BE2C (cell line): Measurements from ENCODE around the gene PMPCB.
A peak's percentile ranks its signal among the peaks of the same experiment; 100 is the strongest.

Experiments
- DNase-seq: peaks from one replicate; pipeline ENCODE4 v3.0.0-alpha.2; 2020
- H3K27me3 ChIP-seq: fragments of 250-450 bp; sonication (Bioruptor Pico); 2 replicates; pipeline ENCODE4 v1.5.1; 2020; ENCODE audit warnings: mild to moderate bottlenecking
- H3K36me3 ChIP-seq: fragments of 250-450 bp; sonication (Bioruptor Pico); 2 replicates; pipeline ENCODE4 v1.5.1; 2020; ENCODE audit warnings: mild to moderate bottlenecking
- H3K4me1 ChIP-seq: fragments of 250-450 bp; sonication (Bioruptor Pico); 2 replicates; pipeline ENCODE4 v1.5.1; 2020
- H3K4me3 ChIP-seq: 2 replicates; pipeline ENCODE4 v1.5.1; 2011; ENCODE audit warnings: low read depth, low read length
- H3K9me3 ChIP-seq: fragments of 250-450 bp; sonication (Bioruptor Pico); 2 replicates; pipeline ENCODE4 v1.5.1; 2020
- TF ChIP-seq, protein P1 (sequence below): IDR thresholded peaks from 2 replicates; pipeline ENCODE4 v1.5.1; 2012; ENCODE audit warnings: mild to moderate bottlenecking, low read depth, low read length

The PMPCB gene

DNA sequence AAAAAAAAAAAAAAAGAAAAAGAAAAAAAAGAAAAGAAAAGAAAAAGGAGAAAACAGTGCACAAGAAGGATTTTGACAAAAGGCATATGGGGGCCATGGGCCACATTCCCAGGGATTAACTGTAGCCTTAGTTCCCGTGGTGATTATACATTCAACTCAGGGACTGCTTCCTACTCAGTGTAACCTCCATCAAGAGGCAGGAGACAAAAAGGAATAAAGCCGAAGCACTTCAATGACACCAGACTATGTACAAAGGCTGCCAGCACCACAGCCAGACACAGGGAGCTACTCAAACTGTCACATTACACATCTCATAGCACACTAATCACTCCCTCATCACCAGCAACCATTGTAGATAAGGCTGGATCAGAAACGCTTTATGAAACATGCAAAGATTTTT lies 5.1 kb upstream of the PMPCB start:
- no peaks in the 10 kb centered on the region for H3K4me1 ChIP-seq
- no peaks in the 10 kb centered on the region for H3K36me3 ChIP-seq
- peaks cover 3% of the 10 kb centered on the region; the same call in 1 of the 2 replicates for H3K27me3 ChIP-seq
- H3K9me3 ChIP-seq: no peaks in the 10 kb centered on the region
- H3K4me3 ChIP-seq: no peak overlapping the region
- TF ChIP-seq, protein P1, sequence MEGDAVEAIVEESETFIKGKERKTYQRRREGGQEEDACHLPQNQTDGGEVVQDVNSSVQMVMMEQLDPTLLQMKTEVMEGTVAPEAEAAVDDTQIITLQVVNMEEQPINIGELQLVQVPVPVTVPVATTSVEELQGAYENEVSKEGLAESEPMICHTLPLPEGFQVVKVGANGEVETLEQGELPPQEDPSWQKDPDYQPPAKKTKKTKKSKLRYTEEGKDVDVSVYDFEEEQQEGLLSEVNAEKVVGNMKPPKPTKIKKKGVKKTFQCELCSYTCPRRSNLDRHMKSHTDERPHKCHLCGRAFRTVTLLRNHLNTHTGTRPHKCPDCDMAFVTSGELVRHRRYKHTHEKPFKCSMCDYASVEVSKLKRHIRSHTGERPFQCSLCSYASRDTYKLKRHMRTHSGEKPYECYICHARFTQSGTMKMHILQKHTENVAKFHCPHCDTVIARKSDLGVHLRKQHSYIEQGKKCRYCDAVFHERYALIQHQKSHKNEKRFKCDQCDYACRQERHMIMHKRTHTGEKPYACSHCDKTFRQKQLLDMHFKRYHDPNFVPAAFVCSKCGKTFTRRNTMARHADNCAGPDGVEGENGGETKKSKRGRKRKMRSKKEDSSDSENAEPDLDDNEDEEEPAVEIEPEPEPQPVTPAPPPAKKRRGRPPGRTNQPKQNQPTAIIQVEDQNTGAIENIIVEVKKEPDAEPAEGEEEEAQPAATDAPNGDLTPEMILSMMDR: no peak
- no peak for DNase-seq

DNA sequence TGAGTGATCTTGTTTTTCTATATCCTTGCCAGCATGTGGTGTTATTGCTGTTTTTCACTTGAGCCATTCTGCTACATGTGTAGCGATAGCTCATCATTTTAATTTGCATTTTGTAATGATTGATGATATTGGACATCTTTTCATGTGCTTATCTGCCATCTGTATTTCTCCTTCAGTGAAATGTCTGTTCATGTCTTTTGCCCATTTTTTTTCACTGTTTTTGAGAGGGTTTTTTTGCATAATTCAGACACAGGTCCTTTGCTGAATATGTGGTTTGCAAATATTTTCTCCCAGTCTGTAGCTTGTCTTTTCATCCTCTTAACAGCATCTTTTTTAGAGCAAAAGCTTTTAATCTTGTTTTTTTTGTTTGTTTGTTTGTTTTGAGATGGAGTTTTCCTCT lies 3.7 kb upstream of the PMPCB start:
- TF ChIP-seq, protein P1: no peak
- Histone ChIP-seq H3K4me3 (no peak overlapping the region), H3K4me1 (no peaks in the 10 kb centered on the region), H3K36me3 (peaks cover 3% of the 10 kb centered on the region; the same call in 1 of the 2 replicates), H3K27me3 (peaks cover 3% of the 10 kb centered on the region; the same call in 1 of the 2 replicates), H3K9me3 (no peaks in the 10 kb centered on the region)
- no peak for DNase-seq

DNA sequence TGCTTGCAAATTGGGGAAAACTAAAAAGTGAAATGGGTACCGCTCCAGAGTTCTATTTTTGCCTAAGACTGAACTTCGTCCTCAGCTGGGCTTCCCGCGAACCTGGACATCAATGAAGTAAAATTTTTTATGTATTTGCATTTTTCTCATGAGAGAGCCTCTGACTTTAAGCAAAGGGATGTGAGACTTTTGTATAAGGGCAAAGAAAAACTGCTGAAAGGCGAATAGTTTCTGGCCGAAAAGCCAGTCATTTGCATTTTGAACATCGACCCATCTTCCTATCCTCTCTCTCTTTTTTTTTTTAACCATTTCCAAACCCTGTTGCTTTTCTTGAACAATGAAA lies 573 bp downstream of the PMPCB start:
- Histone ChIP-seq H3K4me1 (no peaks in the 10 kb centered on the region), H3K27me3 (no peaks in the 10 kb centered on the region), H3K4me3 (peak overlapping the region; percentile 96), H3K9me3 (no peaks in the 10 kb centered on the region), H3K36me3 (peaks cover 41% of the 10 kb centered on the region)
- TF ChIP-seq, protein P1: no peak
- DNase-seq: no peak

DNA sequence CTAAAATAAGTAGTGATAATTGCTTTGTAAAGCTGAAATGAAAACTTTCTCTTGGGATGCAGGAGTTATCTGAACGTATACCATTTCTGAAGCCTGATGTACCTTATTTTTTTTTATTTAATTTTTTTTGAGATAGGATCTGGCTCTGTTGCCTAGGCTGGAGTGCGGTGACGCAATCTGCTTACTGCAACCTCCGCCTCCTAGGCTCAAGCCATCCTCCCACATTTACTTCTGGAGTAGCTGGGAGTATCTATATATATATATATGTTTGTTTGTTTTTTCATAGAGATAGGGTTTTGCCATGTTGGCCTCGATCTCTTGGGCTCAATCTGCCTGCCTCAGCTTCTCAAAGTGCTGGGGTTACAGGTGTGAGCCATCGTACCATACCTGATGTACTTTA lies 2.4 kb downstream of the PMPCB start:
- Histone ChIP-seq H3K36me3 (peaks cover 60% of the 10 kb centered on the region), H3K4me1 (no peaks in the 10 kb centered on the region), H3K27me3 (no peaks in the 10 kb centered on the region), H3K4me3 (no peak overlapping the region), H3K9me3 (no peaks in the 10 kb centered on the region)
- DNase-seq: peak; percentile 22
- TF ChIP-seq, protein P1: no peak

DNA sequence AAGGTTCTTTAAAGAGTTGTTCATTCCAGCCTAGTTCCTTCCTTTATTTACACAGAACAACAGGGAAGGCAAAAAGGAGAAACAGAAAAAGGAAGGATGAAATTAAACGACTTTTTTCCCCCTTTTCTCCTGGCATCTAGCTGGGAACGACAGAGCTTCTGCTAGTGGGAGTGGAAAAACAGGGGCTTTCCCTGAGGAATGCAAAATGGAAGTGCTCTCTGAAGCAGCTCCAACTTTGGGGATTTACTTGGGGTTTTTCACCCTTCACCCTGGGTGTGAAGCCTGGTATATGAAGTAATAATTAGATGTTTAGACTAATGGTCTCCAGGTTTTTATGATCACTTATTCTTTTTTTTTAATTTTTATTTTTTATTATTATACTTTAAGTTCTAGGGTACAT lies 4.2 kb downstream of the PMPCB start:
- no peaks in the 10 kb centered on the region for H3K9me3 ChIP-seq
- H3K27me3 ChIP-seq: no peaks in the 10 kb centered on the region
- no peak for DNase-seq
- H3K36me3 ChIP-seq: peaks cover 78% of the 10 kb centered on the region
- no peak overlapping the region for H3K4me3 ChIP-seq
- TF ChIP-seq, protein P1: no peak
- no peaks in the 10 kb centered on the region for H3K4me1 ChIP-seq

DNA sequence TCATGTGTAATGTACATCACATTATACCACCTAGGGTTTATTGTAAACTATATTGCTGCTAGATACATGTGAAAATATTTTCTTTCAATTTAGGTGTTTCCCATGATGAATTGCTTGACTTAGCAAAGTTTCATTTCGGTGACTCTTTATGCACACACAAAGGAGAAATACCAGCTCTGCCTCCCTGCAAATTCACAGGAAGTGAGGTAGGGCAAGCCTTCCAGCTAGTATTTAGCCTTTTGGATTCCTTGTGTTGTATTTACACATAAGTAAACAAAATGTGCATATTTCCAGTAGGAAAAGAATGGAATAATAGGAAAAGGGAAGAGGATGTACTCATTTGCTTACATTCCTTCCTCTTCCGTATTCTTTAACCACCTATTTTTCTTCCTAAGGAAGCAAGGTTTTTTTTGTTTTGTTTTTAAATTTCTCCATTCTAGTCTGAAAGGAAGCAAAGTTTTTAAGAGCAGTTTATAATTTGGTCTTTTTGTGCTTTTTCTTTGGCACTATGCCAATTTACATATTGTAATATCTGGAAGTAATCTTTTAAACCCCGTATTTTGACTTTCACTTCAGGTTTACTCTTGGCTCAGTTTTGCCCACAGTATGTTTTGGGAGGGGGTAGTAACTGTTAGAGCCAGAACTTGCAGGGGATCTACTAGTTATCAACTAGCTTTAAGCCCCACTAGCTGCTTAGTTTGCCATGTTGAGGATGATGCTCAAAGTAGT lies 10.4 kb downstream of the PMPCB start:
- TF ChIP-seq, protein P1: no peak
- peaks cover 100% of the 10 kb centered on the region for H3K36me3 ChIP-seq
- no peaks in the 10 kb centered on the region for H3K27me3 ChIP-seq
- DNase-seq: no peak
- no peaks in the 10 kb centered on the region for H3K4me1 ChIP-seq
- H3K9me3 ChIP-seq: no peaks in the 10 kb centered on the region
- H3K4me3 ChIP-seq: no peak overlapping the region
